ENCODE measurements around the gene RSPO4. TPM values are rescaled to one million over a fixed set of nuclear protein-coding genes. Genes with fewer than 3 reads are reported as not detected.

Gene RSPO4
- total RNA-seq, 1 experiment from 2014 or later = 6.7 TPM

- Mint-ChIP-seq H3K9me3 (no peaks in the 10 kb centered on the region), H3K27ac (no peak overlapping the region), H3K36me3 (ENCODE audit: insufficient read depth in 1 of 3, low read depth in 3 of 3) (no peaks in the 10 kb centered on the region; a peak in 1 of 7 replicates), H3K4me3 (no peak overlapping the region), H3K27me3 (ENCODE audit: low read depth) (peaks cover 10% of the 10 kb centered on the region), H3K4me1 (peaks cover 9 to 22% of the 10 kb centered on the region in 2 experiments)
- Histone ChIP-seq H3K23me2 (ENCODE audit: insufficient read length, low read depth, low read length, poor library complexity, severe bottlenecking) (no peaks in the 10 kb centered on the region), H3K23ac (ENCODE audit: insufficient read length, low read depth, low read length) (no peak overlapping the region), H2AK5ac (ENCODE audit: insufficient read length, low read length) (no peak overlapping the region), H3K9ac (ENCODE audit: extremely low read depth, insufficient read length, low read length) (no peak overlapping the region), H3K4me1 (ENCODE audit: insufficient read depth, low read length) (no peaks in the 10 kb centered on the region; the same call in 1 of the 2 replicates), H2BK20ac (ENCODE audit: low read depth, low read length, poor library complexity, severe bottlenecking) (no peak overlapping the region), H3T11ph (ENCODE audit: low read length) (no peak overlapping the region), H4K8ac (replicated peaks; ENCODE audit: insufficient read length, low read depth, low read length) (no peak overlapping the region), H3K4me2 (ENCODE audit: insufficient read depth, insufficient read length, low read length) (no peak overlapping the region), H3K14ac (ENCODE audit: insufficient read depth, low read length) (no peak overlapping the region), H2BK5ac (ENCODE audit: insufficient read length, low read length) (no peak overlapping the region), H3K79me2 (ENCODE audit: insufficient read depth, low read length) (no peaks in the 10 kb centered on the region), H3K18ac (ENCODE audit: insufficient read length, low read depth, low read length) (no peak overlapping the region), H3K27ac (ENCODE audit: insufficient read length, low read depth, low read length) (no peak overlapping the region), H3K79me1 (ENCODE audit: insufficient read depth, low read depth, low read length, poor library complexity, severe bottlenecking) (no peaks in the 10 kb centered on the region), H4K91ac (ENCODE audit: insufficient read length, low read depth, low read length) (no peak overlapping the region), H3K27me3 (ENCODE audit: insufficient read depth, low read length) (no peaks in the 10 kb centered on the region), H3K56ac (ENCODE audit: insufficient read length, low read depth, low read length) (no peak overlapping the region), H4K20me1 (ENCODE audit: control insufficient read depth, insufficient read depth, insufficient read length) (no peaks in the 10 kb centered on the region), H2AFZ (ENCODE audit: low read length) (no peak overlapping the region), H2BK15ac (ENCODE audit: low read depth, low read length) (no peak overlapping the region), H3K4ac (ENCODE audit: low read depth, low read length) (no peak overlapping the region), H2BK12ac (ENCODE audit: insufficient read length, low read depth, low read length) (no peak overlapping the region), H2BK120ac (ENCODE audit: low read depth, low read length, poor library complexity, severe bottlenecking) (no peak overlapping the region), H3K9me3 (ENCODE audit: control insufficient read depth, low read depth, low read length) (no peaks in the 10 kb centered on the region), H4K5ac (ENCODE audit: insufficient read length, low read depth, low read length) (no peak overlapping the region)
- no peak for DNase-seq
- TF ChIP-seq CTCF (conservative IDR thresholded peaks at IDR 0.05) = no peak
- no CpG with 5 or more reads among the region's 5 CpGs for WGBS (ENCODE audit: extremely low coverage, insufficient read length, low lambda C conversion rate)
These were observed 82.6 kb downstream of the RSPO4 start for GRCh38 chr20:919491-919916.

All from H9 (cell line).